Measurements from ENCODE around the gene IARS2.

DNA sequence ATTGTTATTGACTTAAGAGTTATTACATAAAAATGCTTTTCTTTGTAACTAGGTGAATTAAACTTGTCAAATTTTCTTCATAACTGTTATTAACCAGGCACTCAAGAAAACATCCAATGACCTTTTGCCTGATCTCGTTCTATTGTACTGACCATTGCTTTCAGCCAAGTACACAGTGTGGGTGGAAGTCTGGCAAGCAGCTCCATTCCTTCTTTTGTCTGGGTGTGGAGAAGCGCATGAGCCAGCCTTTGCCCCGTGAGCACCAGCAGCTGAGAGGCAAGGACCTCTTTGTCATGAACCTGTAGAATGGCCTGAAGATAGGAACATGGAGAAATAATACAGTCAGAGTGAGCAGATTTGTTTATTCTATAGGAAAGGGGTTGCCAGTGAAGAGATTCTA, 57.5 kb downstream of the IARS2 start:
- TF ChIP-seq, protein P1, sequence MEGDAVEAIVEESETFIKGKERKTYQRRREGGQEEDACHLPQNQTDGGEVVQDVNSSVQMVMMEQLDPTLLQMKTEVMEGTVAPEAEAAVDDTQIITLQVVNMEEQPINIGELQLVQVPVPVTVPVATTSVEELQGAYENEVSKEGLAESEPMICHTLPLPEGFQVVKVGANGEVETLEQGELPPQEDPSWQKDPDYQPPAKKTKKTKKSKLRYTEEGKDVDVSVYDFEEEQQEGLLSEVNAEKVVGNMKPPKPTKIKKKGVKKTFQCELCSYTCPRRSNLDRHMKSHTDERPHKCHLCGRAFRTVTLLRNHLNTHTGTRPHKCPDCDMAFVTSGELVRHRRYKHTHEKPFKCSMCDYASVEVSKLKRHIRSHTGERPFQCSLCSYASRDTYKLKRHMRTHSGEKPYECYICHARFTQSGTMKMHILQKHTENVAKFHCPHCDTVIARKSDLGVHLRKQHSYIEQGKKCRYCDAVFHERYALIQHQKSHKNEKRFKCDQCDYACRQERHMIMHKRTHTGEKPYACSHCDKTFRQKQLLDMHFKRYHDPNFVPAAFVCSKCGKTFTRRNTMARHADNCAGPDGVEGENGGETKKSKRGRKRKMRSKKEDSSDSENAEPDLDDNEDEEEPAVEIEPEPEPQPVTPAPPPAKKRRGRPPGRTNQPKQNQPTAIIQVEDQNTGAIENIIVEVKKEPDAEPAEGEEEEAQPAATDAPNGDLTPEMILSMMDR (IDR thresholded peaks at IDR 0.05) = no peak
- no peak for TF ChIP-seq POLR2A (IDR thresholded peaks at IDR 0.05)
